Upper lobe of left lung (tissue), 6 donors: ENCODE data around the gene APOL2. TPM values are rescaled to one million over a fixed set of nuclear protein-coding genes. Genes with fewer than 3 reads are reported as not detected.
"Not testable (repeated sequence)": the region's sequence is repeated elsewhere in the genome, so short reads cannot be mapped to it uniquely, and the experiment has no call there.

Experiments
- ATAC-seq, 2 donors: fragments of 200-7000 bp; cut with Tn5 transposase; one replicate each; pipeline ENCODE4 v1.9.1; 2022; ENCODE audit warnings: mild to moderate bottlenecking in 2 of 2, moderate library complexity in 2 of 2; ENCODE audit not compliant: low FRiP score in 2 of 2
- DNase-seq, 2 donors: peaks; one replicate each; pipeline ENCODE4 v3.0.0-alpha.2; 2019 to 2020
- H3K27ac ChIP-seq, 4 donors: fragments of 200-600 bp; sonication (generic); one replicate each; pipeline ENCODE4 v1.5.1; 2016 to 2019
- H3K27me3 ChIP-seq, 4 donors: fragments of 200-600 bp; sonication (generic); one replicate each; pipeline ENCODE4 v1.5.1; 2017 to 2019
- H3K36me3 ChIP-seq, 4 donors: fragments of 200-600 bp; sonication (generic); one replicate each; pipeline ENCODE4 v1.5.1; 2016 to 2019
- H3K4me1 ChIP-seq, 4 donors: fragments of 200-600 bp; sonication (generic); one replicate each; pipeline ENCODE4 v1.5.1; 2018 to 2019
- H3K4me3 ChIP-seq, 4 donors: fragments of 200-600 bp; sonication (generic); one replicate each; pipeline ENCODE4 v1.5.1; 2017 to 2019; ENCODE audit warnings: mild to moderate bottlenecking in 2 of 4, moderate library complexity in 1 of 4
- H3K9me3 ChIP-seq, 4 donors: fragments of 200-600 bp; sonication (generic); one replicate each; pipeline ENCODE4 v1.5.1; 2018 to 2019
- EP300 ChIP-seq, 4 donors: sonication (generic); formaldehyde crosslinking; IDR thresholded peaks; one replicate each; pipeline ENCODE4 v1.5.1; 2017; ENCODE audit warnings: antibody characterized with exemption in 4 of 4, control low read depth in 2 of 4
- POLR2A ChIP-seq, 4 donors: fragments of 450-650 bp; IDR thresholded peaks; one replicate each; pipeline ENCODE4 v1.5.1; 2016 to 2017; ENCODE audit warnings: antibody characterized with exemption in 4 of 4, mild to moderate bottlenecking in 2 of 4
- POLR2AphosphoS5 ChIP-seq, 2 donors: sonication (generic); formaldehyde crosslinking; IDR thresholded peaks; one replicate each; pipeline ENCODE4 v1.5.1; 2017; ENCODE audit warnings: antibody characterized with exemption in 2 of 2
- WGBS, 2 donors: methylation state at CpG; one replicate each; pipeline ENCODE4 v1.1.5; 2017 to 2018; 5-methylcytosine and 5-hydroxymethylcytosine counted together
- total RNA-seq, 6 donors: library from RNA; depleted of rRNA in 4 of 6; stranded (reverse); fragments of >200 nt in 4 of 6; gene quantifications; one replicate each; pipeline versions ENCODE4 v1.1.0 to v1.2.1, GENCODE V29; 2016 to 2021
- TF ChIP-seq, protein P1 (sequence below), 6 experiments: fragments of 450-650 bp in 4 of 6; fragments of 200-600 bp in 2 of 6; sonication (generic) in 2 of 6; IDR thresholded peaks; one replicate each; pipeline ENCODE4 v1.5.1; 2016 to 2019; ENCODE audit warnings: antibody characterized with exemption in 6 of 6
- donor health status: DM: no; HTN: no; CAD: no; lungs with moderate emphysema.
- donor health status: DM: no; HTN: yes; CAD: no; lungs with severe emphysema.

The APOL2 gene
- total RNA-seq, 6 donors from 2014 or later: 32.8 to 76.5 (median 52.6) TPM

DNA sequence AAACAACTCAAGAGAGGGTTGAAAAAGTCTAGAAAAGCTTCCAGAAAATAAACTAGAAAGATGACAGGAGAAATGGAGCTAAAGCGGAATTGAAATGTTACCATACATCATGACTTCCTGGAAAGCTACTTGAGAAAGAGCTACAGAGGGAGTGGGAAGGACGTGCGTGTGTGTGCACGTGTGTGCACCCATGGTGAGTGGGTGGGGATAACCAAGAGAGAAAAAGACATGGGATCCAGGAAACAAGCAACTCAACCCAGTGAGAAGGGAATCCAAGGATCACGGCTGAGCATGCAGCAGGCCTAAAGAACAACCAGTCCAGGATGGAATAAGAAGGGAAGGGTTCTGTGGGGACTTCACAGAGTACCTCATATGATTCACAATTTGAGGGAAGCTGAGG, 35.2 kb upstream of the APOL2 start:
- Histone ChIP-seq H3K36me3 (peaks cover 0 to 7% (median 0%) of the 10 kb centered on the region in 4 donors), H3K27me3 (no peaks in the 10 kb centered on the region), H3K27ac (no peak overlapping the region), H3K9me3 (no peaks in the 10 kb centered on the region), H3K4me1 (peaks cover 6 to 15% (median 12%) of the 10 kb centered on the region in 4 donors), H3K4me3 (no peak overlapping the region)
- no peak for DNase-seq
- WGBS, 2 donors: 66 to 69% methylated on average over 5 of the region's 5 CpGs
- ATAC-seq: peak in 1 of 2 donors; percentile 23
- TF ChIP-seq POLR2AphosphoS5 (IDR thresholded peaks at IDR 0.05): peak in 1 of 2 donors; percentile 13
- no peak for TF ChIP-seq POLR2A (IDR thresholded peaks at IDR 0.05)
- TF ChIP-seq, protein P1, sequence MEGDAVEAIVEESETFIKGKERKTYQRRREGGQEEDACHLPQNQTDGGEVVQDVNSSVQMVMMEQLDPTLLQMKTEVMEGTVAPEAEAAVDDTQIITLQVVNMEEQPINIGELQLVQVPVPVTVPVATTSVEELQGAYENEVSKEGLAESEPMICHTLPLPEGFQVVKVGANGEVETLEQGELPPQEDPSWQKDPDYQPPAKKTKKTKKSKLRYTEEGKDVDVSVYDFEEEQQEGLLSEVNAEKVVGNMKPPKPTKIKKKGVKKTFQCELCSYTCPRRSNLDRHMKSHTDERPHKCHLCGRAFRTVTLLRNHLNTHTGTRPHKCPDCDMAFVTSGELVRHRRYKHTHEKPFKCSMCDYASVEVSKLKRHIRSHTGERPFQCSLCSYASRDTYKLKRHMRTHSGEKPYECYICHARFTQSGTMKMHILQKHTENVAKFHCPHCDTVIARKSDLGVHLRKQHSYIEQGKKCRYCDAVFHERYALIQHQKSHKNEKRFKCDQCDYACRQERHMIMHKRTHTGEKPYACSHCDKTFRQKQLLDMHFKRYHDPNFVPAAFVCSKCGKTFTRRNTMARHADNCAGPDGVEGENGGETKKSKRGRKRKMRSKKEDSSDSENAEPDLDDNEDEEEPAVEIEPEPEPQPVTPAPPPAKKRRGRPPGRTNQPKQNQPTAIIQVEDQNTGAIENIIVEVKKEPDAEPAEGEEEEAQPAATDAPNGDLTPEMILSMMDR (IDR thresholded peaks at IDR 0.05): no peak
- TF ChIP-seq EP300 (IDR thresholded peaks at IDR 0.05): peak in 1 of 4 donors; percentile 16

DNA sequence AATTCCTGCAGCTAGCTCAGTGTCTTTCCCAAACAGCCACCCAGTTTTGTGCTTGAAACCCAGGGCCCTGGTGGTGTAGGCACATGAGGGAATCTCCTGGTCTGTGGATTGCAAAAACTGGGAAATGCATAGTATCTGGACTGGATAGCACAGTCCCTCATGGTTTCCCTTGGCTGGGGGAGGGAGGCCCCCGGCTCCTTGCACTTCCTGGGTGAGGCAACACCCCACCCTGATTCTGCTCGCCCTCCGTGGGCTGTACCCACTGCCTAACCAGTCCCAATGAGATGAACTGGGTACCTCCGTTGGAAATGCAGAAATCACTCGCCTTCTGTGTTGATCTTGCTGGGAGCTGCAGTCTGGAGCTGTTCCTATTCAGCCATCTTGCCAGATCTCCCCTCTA, 32.6 kb upstream of the APOL2 start:
- not testable (repeated sequence) for ATAC-seq, DNase-seq, H3K9me3 ChIP-seq, H3K27me3 ChIP-seq, H3K4me3 ChIP-seq, H3K27ac ChIP-seq, H3K4me1 ChIP-seq, H3K36me3 ChIP-seq
- 81 to 86% methylated on average over 5 of the region's 5 CpGs for WGBS, 2 donors

DNA sequence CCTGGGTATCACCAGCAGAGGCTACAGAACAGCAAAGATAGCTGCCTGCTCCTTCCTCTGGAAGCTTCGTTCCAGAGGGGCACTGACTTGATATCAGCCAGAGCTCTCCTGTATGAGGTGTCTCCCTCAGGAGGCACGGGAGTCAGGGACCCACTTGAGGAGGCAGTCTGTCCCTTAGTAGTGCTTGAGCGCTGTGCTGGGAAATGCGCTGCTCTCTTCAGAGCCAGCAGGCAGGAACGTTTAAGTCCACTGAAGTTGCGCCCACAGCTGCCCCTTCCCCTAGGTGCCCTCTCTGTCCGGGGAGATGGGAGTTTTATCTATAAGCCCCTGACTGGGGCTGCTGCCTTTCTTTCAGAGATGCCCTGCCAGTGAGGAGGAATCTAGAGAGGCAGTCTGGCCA, 31.9 kb upstream of the APOL2 start:
- not testable (repeated sequence) for DNase-seq, H3K9me3 ChIP-seq, H3K27me3 ChIP-seq, H3K4me3 ChIP-seq, H3K4me1 ChIP-seq, ATAC-seq, H3K36me3 ChIP-seq, H3K27ac ChIP-seq
- 53% methylated on average over 7 of the region's 7 CpGs; no CpG with 5 or more reads in 1 of the 2 donors for WGBS, 2 donors

DNA sequence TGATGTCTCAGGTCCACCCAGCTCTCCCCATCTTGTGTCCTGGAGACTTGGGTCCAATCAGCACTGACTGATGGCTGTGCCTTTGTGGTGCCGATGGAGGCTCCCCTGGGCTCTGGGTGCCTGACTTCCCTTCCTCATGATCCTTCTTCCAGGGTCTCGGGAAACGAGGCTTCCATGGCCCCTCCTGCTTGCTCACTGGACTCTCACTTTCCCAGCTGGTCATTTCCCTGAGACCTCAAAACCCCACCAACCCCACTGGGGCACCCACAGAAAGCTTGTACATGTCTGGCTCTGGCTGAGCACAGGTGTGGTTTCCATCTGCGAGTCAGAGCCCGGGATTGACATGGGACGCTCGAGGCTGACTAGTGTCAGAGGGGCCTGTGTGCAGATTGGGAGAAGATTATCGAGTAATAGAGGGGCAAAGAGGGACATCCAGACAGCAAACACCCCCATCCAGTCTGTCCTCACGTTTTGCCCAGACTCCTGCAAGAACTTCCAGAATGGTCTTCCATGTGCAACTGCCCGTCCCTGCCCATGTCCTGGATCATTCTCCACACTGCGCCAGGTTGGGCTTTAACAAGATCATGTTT, 28.7 kb upstream of the APOL2 start:
- H3K9me3 ChIP-seq: no peaks in the 10 kb centered on the region
- DNase-seq (no peak), ATAC-seq (no peak)
- TF ChIP-seq POLR2AphosphoS5 (IDR thresholded peaks at IDR 0.05) (no peak), EP300 (IDR thresholded peaks at IDR 0.05) (no peak), POLR2A (IDR thresholded peaks at IDR 0.05) (no peak)
- TF ChIP-seq, protein P1 (IDR thresholded peaks at IDR 0.05): no peak
- no peaks in the 10 kb centered on the region for H3K4me1 ChIP-seq
- H3K36me3 ChIP-seq: peaks cover 8 to 41% (median 24%) of the 10 kb centered on the region in 4 donors
- 93 to 94% methylated on average over 10 to 11 of the region's 11 CpGs for WGBS, 2 donors
- H3K27me3 ChIP-seq: no peaks in the 10 kb centered on the region
- no peak overlapping the region for H3K4me3 ChIP-seq
- H3K27ac ChIP-seq: no peak overlapping the region

DNA sequence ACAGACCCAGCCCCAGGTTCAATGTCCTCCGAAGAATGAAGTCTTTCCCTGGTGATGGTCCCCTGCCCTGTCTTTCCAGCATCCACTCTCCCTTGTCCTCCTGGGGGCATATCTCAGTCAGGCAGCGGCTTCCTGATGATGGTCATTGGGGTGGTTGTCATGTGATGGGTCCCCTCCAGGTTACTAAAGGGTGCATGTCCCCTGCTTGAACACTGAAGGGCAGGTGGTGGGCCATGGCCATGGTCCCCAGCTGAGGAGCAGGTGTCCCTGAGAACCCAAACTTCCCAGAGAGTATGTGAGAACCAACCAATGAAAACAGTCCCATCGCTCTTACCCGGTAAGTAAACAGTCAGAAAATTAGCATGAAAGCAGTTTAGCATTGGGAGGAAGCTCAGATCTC, 27.7 kb upstream of the APOL2 start:
- Histone ChIP-seq H3K9me3 (no peaks in the 10 kb centered on the region), H3K27ac (no peak overlapping the region), H3K4me3 (no peak overlapping the region), H3K36me3 (peaks cover 8 to 51% (median 29%) of the 10 kb centered on the region in 4 donors), H3K27me3 (no peaks in the 10 kb centered on the region), H3K4me1 (no peaks in the 10 kb centered on the region)
- ATAC-seq (no peak), DNase-seq (no peak)
- WGBS, 2 donors: 91 to 97% methylated on average over 4 of the region's 4 CpGs
- no peak for TF ChIP-seq POLR2A (IDR thresholded peaks at IDR 0.05)
- TF ChIP-seq, protein P1 (IDR thresholded peaks at IDR 0.05): no peak
- TF ChIP-seq POLR2AphosphoS5 (IDR thresholded peaks at IDR 0.05): no peak
- no peak for TF ChIP-seq EP300 (IDR thresholded peaks at IDR 0.05)

DNA sequence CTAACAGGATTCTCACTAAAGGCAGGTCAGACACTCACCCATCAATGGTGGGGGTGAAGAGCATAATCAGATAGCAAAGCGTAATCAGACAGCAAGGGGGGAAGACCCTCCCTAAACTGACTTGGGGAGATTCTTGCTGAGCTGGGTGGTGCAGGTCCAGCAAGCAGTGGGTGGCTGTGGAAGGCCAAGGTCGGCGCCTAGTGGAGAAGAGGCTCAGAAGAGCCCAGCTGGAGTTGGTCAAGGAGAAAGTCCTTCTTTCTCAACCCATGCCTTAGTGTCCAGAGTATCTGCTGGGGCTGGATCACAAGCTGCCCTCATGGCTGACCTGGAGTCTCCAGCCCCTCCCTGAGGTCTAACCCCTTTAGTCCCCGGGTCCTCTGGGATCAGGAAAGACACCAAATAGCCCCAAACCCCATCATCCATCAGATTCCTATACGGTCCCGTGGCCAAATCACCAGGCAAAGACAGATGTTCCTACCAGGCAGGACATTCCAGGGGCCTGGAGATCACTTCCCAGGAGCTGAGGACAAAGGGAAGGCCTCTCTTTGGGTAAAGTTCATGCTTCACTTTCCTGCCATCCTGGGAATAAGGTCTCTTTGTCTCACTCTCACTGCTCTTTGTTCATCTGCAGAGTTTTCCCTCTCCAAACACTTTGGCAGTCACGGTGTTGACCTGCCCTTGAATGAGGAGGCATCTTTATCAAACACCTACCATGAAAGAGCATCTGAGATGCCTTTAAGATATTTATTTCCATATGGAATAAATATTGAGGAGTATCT, 24.7 kb upstream of the APOL2 start:
- H3K4me3 ChIP-seq: not testable (repeated sequence)

DNA sequence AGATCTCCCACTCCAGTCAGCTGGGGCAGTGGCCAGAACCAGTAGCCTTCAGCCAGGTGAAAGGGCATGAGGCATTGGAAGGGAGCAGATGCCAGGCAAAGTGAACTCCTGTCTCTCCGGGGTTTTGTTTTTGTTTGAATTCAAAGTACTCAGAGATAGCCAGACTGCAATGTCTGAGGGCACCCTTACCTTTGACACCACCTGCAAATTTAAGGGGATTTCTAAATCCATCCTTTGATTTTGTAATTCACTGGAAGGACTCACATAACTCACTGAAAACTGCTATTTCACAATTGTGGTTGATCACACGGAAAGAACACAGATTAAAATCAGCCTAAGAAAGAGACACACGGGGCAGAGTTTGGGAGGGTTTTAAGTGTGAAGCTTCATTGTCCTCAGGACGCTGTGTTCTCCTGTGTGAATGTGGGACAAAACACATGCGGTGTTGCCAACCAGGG, 23.9 kb upstream of the APOL2 start:
- 52 to 69% methylated on average over 5 of the region's 5 CpGs for WGBS, 2 donors
- DNase-seq, H3K27ac ChIP-seq, ATAC-seq, H3K9me3 ChIP-seq, H3K4me3 ChIP-seq, H3K27me3 ChIP-seq: not testable (repeated sequence)
- peaks cover 8 to 74% (median 34%) of the 10 kb centered on the region in 4 donors for H3K36me3 ChIP-seq
- peaks cover 12 to 16% (median 14%) of the 10 kb centered on the region in 4 donors for H3K4me1 ChIP-seq

More for the DNA sequence above, 24.7 kb upstream of the APOL2 start:
- H3K9me3 ChIP-seq, H3K4me1 ChIP-seq, ATAC-seq, DNase-seq, H3K27me3 ChIP-seq, H3K27ac ChIP-seq: not testable (repeated sequence)
- WGBS, 2 donors: 88 to 91% methylated on average over 7 of the region's 7 CpGs
- peaks cover 8 to 74% (median 34%) of the 10 kb centered on the region in 4 donors for H3K36me3 ChIP-seq

DNA sequence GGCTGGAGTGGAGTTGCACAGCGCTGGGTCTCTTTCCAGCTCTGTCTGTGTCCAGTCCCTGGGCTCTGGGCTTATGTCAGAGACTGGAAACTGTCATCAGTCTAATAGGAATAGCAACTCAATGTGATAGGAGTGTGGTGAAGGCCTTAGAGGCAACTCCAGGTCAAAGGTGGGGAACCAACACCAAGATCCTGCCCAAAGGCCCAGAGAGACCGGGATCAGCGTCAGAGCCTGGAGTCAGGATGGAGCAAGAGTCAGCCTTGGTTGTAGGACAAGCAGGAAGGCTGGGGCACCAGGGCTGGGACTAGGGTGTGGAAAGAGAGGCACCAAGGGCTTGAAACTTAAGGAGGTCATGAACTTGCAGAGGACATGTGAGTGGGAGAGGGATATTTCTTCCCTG, 23.0 kb upstream of the APOL2 start:
- 87 to 97% methylated on average over 3 of the region's 3 CpGs for WGBS, 2 donors
- peaks cover 8 to 82% (median 38%) of the 10 kb centered on the region in 4 donors for H3K36me3 ChIP-seq

DNA sequence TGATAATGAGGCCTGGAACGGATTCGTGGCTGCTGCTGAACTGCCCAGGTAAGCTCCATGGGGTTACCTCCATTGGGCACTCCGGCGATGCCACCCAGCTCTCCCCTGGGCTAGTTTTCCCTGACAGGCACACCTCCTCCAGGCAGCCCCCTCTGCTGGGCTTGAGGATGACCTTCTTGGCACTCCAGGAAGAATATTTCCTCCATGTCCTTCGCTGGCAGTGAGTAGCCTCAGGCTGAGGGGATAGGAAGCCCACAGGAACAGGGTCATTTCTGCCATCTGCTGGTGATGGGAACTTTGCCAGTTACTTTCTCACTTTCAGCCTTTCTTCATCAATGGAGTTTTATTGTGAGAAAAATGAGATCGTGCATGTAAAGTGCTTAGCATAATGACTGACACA, 22.3 kb upstream of the APOL2 start:
- ATAC-seq, DNase-seq, H3K27me3 ChIP-seq, H3K27ac ChIP-seq, H3K4me3 ChIP-seq, H3K9me3 ChIP-seq: not testable (repeated sequence)
- H3K36me3 ChIP-seq: peaks cover 8 to 79% (median 38%) of the 10 kb centered on the region in 4 donors
- WGBS, 2 donors: 80 to 100% methylated on average over 2 to 6 of the region's 6 CpGs
- H3K4me1 ChIP-seq: peaks cover 16 to 26% (median 21%) of the 10 kb centered on the region in 4 donors

More for the DNA sequence above, 23.0 kb upstream of the APOL2 start:
- H3K4me1 ChIP-seq: peaks cover 16 to 22% (median 18%) of the 10 kb centered on the region in 4 donors
- not testable (repeated sequence) for H3K27ac ChIP-seq, ATAC-seq, H3K9me3 ChIP-seq, DNase-seq, H3K4me3 ChIP-seq, H3K27me3 ChIP-seq
